ENCODE measurements around the gene DIAPH2.
"Not testable (repeated sequence)": the region's sequence is repeated elsewhere in the genome, so short reads cannot be mapped to it uniquely, and the experiment has no call there.

DIAPH2 gene

DNA sequence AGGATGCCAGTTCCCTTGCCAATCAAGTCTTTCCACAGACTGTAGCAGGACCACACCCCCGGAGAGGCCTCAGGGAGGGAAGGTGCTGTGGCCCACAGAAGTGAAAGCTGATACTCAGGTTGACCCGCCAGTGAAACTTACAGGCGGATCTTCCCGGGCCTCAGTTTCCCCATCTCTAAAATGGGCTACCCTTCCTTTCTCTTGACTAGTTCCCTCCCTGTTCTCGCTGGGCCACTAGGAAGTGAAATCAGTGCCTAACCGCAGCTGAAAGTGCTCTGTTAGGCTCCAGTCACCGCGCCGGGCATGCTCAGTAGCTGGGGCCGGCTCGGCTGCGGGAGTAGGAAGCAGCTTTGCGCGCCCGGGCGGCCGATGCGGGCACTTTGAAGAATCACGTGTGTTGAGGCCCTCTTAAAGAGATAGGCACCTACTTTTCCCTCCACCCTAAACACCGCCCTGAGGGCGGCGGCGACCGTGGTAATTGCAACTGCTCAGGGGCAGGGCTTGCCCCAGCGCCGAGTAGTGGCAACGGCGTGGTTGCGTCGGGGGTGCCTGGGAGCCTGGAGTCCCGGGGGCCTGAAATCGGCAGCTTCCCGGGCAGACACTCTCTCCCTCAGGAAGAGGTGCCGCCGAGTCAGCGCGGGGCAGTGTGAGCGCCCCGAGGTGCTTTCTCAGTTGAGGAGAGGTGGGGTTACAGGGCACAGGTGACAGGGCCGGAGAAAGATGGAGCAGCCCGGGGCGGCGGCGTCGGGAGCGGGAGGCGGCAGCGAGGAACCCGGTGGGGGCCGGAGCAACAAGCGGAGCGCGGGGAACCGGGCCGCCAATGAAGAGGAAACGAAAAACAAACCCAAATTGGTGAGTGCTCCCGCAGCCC, at the start of gene DIAPH2:
TSS of gene DIAPH2 (plus strand) at position 504 of the 871 bp plus-strand sequence.
- DNase-seq, result no peak

- DNase-seq, result no peak
These were observed 34.6 kb upstream of the DIAPH2 start for GRCh38 chrX:96650023-96650422.

DNA sequence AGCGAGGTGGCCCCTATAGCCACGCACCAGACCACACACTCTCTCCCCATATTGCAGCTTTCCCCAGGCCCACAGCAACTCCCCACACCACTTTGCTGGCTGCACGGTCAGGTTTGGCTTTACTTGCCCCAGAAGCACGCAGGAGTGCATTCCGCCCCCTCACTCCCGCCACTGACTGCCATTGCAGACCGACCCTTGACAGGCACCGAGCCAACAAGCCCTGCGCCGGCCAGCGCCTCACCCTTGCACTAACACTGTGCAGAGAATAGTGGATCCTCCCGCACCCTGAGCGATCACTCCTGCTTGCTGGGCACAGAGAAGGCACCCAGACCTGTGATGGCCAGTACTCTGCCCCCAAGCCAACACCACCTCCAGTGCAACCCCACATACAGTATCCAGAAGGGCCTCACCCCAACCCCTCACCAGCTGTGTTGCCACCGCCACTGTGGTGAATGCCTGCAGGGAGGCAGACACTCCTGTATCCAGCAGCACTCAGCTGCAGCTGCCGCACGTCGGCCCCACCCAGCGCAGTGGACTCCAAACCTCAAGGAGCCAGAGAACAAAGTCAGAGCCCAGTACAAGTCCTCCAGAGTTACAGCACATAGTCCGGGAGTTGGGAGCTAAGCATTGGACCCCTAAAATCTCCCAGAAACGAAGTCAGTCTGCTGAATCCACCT, 28.6 kb upstream of the DIAPH2 start:
- DNase-seq, result no peak

- no peak for DNase-seq
These were observed 2.1 kb upstream of the DIAPH2 start for GRCh38 chrX:96682516-96682915.

DNA sequence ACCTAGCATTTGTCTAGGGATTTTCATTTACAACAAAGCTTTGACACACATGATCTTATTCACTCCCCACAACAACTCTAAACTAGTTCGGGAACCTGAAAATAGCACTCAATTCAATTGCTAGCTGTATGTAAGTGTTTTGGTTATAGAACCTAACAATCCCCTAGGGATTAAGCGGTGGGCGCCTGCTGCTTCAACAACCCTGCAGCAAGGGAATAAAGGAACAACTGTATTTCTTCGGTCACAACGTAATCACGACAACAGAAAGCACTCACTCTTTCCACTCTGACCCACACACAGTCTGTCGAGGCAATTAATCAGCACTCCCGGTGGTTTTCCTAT, 674 bp upstream of the DIAPH2 start:
- DNase-seq, result no peak

- no peak for DNase-seq
These were observed 813 bp downstream of the DIAPH2 start for GRCh38 chrX:96685210-96686099.

- no peak for DNase-seq
These were observed 3.1 kb downstream of the DIAPH2 start for GRCh38 chrX:96687776-96688175.

DNA sequence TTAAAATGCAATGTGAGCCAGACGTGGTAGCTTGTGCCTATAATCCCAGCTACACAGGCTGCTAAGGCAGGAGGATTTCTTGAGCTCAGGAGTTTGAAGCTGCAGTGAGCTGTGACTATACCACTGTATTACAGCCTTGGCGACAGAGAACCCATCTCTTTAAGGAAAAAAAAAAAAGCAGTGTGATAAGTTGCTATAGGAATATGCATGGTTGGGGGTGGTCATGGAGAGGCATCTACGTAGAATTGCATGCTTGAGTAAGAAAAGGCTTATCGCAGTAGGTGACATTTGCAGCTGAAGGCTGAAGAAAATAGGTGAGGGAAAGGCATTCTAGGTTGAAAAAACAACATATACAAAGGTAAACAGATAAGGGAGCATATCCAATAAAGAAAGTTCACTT, 4.1 kb downstream of the DIAPH2 start:
- DNase-seq, result no peak

- no peak for DNase-seq
These were observed 5.3 kb downstream of the DIAPH2 start for GRCh38 chrX:96689991-96690390.

DNA sequence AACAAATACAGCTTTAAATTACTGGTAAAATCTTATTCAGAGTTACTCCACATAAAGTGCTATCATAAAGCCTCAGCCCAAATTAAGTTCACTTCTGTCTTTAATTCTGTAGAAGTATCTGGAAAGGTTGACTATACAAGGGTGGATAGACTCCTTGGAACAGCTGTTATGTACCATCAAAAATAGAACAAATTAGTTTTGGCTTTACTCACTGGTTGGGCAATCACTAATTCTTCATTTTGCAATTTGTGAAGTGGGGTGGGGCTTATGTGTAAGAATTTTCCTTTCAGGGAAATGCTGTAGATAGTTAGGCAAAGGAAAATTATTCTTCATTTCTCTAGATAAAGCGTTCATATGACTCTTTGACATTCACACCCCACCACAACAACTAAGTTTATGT, 7.8 kb downstream of the DIAPH2 start:
- no peak for DNase-seq

GRCh38 chrX:96692890-96693289, 8.2 kb downstream of the DIAPH2 start:
- no peak for DNase-seq

DNA sequence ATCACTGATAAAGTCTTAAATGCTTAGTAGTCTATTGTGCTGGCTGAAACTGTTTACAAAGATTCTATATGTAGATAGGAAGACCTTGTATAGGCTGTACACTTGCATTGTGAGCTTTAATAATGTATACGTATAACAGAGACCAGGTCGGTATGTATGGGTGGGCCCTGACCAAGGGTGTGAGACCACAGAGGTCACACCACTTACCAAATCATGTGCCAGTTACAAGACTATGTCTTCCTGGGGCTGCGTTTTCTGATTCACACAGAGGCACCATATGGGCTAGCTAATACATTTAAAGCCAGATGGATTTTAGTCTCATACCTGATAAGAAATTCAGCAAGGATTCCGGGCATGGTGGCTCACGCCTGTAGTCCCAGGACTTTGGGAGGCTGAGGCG, 8.8 kb downstream of the DIAPH2 start:
- no peak for DNase-seq

DNA sequence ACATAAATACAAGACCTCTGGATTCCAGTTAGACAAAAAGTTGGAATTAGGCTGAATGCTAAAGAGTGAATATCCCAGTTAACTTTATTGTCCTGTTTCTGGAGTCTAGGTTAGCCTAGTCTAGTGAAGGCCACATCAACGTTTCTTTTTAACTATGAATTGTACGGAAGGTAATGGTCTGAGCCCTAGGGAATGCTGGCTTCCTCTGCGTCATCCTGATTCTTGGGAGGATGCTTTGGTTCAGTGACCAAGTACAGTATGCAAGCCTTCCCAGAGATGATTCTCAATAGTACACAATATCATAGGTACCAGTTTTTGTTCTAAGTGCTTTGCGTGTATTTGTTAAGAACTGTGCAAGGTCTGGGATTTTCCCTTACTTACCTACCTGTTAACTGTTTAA, 11.8 kb downstream of the DIAPH2 start:
- no peak for DNase-seq

GRCh38 chrX:96700625-96701024, 16.0 kb downstream of the DIAPH2 start:
- DNase-seq, result no peak

- no peak for DNase-seq
These were observed 18.7 kb downstream of the DIAPH2 start for GRCh38 chrX:96703379-96703778.

DNA sequence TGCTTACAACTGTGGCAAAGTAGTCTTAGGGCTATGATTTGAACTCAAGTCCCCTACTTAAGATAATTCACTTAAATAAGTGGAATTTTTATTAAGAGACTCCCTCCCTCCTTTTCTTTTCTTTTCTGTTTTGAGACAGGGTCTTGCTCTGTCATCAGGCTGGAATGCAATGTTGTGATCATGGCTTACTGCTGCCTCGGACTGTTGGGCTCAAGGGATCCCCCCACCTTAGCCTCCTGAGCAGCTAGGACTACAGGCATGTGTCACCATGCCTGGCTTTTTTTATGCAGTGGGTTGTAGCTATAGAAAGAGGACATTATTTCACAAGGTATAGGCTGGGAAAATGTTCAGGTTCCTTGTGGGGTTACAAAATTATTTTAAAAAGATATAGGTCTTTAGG, 19.2 kb downstream of the DIAPH2 start:
- DNase-seq, result no peak

DNA sequence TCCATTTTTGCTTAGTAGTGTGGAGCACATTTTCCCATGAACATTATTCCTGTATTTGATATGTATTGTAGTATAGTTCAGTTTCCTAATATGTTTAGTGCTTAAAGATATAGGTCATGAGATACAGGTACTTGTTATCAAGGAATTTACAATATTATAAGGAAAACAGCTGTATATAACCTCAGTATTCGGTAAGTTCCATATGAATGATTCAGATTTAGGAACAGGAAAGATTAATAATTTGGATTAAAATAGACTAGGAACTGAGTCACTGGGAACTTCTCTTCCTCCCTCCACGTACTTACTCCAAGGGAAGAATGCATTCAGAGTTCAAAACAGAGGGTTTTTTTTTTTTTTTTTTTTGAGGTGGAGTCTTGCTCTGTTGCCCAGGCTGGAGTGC, 20.0 kb downstream of the DIAPH2 start:
- DNase-seq, result no peak

- DNase-seq, result no peak
These were observed 21.3 kb downstream of the DIAPH2 start for GRCh38 chrX:96705905-96706304.

- DNase-seq, result no peak
These were observed 23.2 kb downstream of the DIAPH2 start for GRCh38 chrX:96707804-96708203.

GRCh38 chrX:96710031-96710430, 25.4 kb downstream of the DIAPH2 start:
- no peak for DNase-seq

DNA sequence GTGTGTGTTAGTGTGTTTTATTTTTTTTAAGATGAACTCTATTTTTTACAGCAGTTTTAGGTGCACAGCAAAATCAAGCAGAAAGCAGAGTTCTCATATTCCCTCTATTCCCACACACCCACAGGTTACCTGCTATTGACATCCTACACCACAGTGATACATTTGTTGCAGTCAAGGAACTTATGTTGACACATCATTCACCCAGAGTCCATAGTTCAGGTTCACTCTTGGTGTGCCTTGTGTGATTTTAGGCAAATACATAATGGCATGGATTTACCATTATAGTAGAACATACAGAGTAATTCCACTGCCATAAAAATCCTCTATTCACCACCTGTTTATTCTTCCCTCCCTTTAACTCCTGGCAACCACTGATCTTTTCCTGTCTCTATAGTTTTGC, 28.7 kb downstream of the DIAPH2 start:
- no peak for DNase-seq

DNA sequence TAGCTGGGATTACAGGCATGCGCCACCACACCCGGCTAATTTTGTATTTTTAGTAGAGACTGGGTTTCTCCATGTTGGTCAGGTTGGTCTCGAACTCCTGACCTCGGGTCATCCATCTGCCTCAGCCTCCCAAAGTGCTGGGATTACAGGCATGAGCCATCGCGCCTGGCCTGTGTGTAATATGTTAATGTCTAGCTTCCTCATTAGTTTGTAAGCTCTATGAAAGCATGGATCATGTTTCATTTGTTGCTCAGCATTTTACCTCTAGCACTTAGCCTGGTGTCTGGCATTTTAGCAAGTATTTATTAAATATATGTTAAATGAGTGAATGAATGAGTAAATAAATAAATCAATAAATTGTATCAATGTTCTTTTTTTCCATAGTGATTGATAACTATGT, 29.8 kb downstream of the DIAPH2 start:
- DNase-seq, result not testable (repeated sequence)

- DNase-seq, result no peak
These were observed 30.8 kb downstream of the DIAPH2 start for GRCh38 chrX:96715481-96715880.

Measured in NCI-H1694 (cell line).